GM08714 (cell line): ENCODE measurements around the gene DIS3L2.
"Not testable (repeated sequence)": the region's sequence is repeated elsewhere in the genome, so short reads cannot be mapped to it uniquely, and the experiment has no call there.

Source experiments
- H3K4me3 ChIP-seq: fragments of 200-500 bp; sonication (Bioruptor generic); 2 replicates; pipeline ENCODE4 v1.5.1; 2014; ENCODE audit warnings: mild to moderate bottlenecking, low read length, inconsistent platforms
- ZNF274 ChIP-seq: IDR thresholded peaks from 2 replicates; pipeline ENCODE4 v1.6.1; 2012; ENCODE audit warnings: mild to moderate bottlenecking, low read depth, low read length

Gene DIS3L2

DNA sequence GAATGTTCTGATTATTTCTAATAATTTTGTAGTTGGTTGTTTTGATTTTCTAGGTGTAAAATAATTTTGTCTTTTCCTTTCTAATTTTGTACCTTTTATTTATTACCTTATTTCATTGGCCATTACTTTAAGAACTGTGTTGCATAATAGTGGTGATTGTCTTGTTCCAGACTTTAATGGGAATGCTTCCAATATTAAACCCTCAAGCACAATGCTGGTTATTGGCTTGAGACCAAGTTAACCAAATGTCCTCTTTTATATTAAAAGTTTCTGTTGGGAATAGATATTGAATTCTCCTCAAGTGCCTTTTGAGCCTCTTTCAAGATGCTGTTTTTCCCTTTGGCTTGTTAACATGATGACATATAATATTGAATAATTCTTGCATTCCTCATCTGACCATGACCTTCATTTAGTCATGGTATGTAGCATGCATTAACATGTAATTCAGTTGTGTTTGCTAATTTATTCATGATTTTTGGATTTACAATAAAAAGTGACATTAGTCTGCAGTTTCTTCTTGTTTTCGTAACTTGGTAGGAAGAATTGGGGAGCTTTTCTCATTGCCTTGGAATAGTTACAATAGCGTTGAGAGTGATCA lies 141.7 kb downstream of the DIS3L2 start:
- no peak for TF ChIP-seq ZNF274
- no peak overlapping the region for H3K4me3 ChIP-seq

DNA sequence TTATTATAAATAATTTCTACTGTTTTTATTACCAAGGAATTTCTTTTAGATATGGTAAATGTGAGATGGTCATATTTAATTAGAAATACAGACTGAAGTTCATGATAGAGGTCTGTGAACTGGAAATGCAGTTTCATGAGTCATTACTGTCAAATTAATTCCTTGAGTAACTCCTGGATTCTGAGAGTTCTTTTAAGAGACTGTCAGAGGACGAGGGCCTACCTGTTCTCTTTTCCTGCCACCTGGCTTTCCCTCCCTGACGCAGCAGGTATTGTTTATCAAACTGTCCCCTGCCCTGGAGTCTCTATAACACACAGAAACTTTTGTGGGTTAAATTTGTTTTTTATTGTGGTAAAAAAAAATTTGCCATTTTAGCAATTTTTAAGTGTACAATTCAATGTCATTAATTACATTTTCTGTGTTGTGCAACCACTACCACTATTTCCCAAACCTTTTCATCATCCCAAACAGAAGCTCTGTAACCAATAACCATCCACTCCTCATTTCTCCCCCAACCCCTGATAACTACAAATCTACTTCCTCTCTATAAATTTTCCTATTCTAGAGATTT lies 142.6 kb downstream of the DIS3L2 start:
- TF ChIP-seq ZNF274 = no peak
- H3K4me3 ChIP-seq = no peak overlapping the region

DNA sequence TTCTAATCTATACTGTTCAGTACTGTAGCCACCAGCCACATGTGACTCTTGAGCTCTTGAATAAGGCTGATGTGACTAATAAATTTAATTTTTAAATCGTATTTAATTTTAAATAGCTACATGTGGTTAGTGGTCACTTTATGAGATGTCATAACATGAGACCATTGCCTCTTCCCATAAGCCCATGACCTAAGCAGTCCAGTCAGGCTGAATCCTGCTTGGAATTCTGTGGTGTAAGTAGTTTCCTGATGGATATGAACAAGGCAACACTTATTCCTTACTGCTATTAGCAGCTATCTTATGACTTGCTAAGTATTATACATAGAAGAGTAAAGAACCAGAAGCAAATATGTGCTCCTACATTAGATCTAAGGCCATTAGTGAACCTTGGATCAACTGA lies 150.0 kb downstream of the DIS3L2 start:
- H3K4me3 ChIP-seq = no peak overlapping the region
- no peak for TF ChIP-seq ZNF274

DNA sequence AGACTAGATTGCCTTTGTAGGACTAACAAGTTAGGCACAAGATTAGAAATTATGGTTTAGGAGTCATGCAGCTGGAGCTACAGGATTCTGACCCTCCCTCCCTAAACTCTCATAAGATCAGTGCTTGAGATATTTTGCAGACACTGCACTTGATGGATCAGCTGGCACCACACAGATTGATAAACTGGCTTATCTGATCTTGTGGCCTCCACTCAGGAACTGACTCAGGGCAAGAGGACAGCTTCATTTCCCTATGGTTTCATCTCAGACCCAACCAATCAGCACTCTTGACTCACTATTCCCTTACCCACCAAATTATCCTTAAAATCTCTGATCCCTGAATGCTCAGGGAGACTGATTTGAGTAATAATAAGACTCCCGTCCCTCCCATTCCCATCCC lies 152.3 kb downstream of the DIS3L2 start:
- no peak overlapping the region for H3K4me3 ChIP-seq
- TF ChIP-seq ZNF274 = no peak

DNA sequence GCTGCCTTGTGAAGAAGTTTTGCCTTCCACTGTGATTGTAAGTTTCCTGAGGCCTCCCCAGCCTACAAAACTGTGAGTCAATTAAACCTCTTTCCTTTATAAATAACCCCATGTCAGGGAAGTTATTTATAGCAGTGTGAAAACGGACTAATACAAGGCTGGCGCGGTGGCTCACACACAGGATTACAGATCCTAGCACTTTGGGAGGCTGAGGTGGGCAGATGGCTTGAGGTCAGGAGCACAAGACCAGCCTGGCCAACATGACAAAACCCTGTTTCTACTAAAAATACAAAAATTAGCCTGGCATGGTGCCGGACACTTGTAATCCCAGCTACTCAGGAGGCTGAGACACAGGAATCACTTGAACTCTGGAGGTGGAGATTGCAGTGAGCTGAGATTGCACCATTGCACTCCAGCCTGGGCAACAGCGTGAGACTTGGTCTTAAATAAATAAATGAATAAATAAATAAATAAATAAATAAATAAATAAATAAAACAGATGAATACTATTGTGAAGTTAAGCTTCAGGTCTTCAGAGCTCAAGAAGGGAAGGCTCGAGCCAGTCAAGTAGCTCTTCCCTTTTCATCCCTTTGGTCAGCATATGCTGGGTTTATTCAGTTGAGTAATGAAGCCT lies 154.3 kb downstream of the DIS3L2 start:
- H3K4me3 ChIP-seq = not testable (repeated sequence)

DNA sequence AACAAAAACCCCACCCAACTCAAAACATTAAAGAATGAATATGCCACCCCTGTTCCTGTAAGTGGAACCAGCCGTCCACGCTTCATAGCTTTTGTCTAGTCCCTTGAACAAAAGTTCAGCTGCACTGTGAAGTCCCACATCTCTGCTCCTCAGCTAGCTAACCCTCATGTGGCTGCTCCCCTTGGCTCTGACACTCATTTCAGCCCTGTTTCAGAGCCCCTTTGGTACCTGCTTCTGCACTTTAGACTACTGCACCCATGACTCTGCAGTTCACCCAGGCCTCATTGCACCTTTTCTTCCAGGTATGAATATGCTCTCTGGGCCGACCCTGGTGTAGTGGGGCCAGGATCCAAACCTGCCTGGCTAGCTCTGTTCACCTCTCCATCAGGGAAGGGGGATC lies 155.3 kb downstream of the DIS3L2 start:
- TF ChIP-seq ZNF274 = no peak
- no peak overlapping the region for H3K4me3 ChIP-seq

DNA sequence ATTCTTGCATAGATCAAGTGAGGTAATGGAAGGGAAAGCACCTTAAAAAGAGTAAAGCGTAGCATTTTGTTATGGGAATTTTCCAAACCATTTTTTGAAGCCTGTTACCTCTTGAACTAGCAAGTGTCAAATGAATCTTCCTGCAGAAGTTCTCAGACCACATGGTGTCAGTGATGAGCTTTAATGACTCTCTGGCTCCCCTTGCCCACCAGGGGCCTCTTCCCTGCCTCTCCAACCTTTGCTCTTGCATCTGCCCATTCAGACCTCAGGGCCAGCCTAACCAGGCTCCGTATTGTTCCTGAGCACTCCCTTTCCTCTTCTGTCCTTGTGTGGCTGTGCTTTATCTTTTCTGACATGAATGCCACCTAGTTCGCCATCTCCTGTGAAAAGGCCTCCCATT lies 155.9 kb downstream of the DIS3L2 start:
- no peak for TF ChIP-seq ZNF274
- H3K4me3 ChIP-seq = no peak overlapping the region

DNA sequence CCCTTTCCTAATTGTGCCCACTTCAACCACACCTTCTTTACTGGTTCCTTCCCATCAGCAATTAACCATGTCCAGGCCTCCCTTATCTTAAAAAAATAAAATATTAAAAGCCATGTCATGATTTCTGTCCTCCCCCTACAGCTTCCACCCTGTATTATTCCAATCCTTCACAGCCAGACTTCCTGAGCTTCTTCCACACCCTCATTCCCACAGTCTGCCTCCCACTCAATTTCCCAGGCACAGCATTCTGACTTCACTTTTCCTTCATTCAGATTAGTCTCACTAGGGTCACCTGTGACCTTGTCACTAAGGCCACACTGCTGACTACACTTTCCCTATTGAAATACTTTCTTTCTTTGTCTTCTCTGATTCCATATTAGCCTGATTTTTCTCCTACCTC lies 159.4 kb downstream of the DIS3L2 start:
- no peak overlapping the region for H3K4me3 ChIP-seq
- TF ChIP-seq ZNF274 = no peak

DNA sequence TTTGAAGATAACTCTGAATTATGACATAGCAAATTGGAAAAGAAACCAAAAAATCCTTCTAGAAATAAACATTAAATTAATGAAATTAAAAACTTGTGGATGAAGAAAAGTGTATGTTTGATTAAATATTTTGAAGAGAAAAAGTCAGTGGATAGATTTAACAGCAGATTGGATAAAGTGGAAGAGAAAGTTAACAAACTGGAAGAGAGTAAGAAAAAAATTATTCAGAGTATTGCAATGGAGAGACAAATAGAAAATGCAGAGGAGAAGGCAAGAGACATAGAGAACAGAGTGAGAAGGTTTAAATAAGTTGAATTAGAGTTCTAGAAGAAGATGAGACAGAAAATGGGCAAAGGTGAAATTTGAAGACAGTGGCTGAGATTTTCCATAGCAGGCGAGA lies 162.8 kb downstream of the DIS3L2 start:
- no peak overlapping the region for H3K4me3 ChIP-seq
- TF ChIP-seq ZNF274 = no peak

DNA sequence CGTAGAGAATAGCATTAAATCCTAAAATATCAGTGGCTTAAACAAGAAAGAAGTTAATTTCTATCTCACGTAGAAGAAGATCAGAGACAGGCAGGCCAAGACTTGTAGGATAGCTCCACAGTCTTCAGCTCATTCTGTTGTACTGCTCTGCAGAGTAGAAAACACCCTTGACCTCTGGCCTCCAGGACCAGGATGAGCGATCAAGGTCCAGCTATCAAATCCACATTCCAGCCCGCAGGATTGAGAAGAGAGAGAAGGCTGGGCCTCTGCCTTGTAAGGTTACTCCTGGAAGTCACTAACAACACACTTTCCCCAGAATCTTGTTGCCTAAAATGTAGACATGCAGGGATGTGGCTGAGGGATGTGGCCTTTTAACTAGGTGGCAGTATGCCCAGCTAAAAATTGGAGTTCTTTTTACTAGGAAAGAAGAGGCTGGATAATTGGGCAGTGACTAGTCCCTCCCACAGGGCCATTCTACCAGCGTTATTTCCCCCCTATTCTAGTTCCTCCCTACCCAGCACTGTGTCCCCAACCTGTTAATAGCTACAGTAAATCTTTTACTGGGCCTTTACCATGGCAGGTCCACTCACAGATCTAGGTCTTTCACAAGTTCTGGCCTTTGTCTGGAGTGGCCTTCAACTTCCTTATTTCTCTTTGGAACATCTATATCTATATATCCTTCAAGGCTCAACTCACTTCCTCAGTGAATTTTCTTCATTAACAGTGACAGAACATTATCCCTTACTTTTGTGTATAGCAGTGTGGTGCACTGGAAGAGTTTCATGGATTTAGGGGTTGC lies 165.0 kb downstream of the DIS3L2 start:
- TF ChIP-seq ZNF274 = no peak

DNA sequence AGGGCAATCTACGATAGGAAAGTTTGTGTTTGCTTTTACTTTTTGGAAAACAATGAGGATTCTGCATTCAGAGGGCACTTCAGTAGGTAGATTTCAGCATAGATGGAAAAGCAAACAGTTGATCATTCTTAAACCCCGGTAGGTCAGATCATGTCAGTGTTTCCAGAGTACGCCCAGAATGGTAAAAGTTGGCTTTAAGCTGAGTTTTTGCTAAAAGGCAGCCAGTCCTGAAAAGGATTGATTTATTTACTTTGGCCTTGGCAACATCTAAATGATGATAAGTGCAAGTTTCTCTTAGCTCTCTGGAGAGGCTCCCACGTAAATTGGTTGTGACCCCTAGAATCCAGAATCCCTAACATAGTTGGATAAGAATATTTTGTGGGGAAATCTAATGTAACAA lies 168.0 kb downstream of the DIS3L2 start:
- no peak for TF ChIP-seq ZNF274
- no peak overlapping the region for H3K4me3 ChIP-seq

More for the DNA sequence above, 165.0 kb downstream of the DIS3L2 start:
- H3K4me3 ChIP-seq = no peak overlapping the region

DNA sequence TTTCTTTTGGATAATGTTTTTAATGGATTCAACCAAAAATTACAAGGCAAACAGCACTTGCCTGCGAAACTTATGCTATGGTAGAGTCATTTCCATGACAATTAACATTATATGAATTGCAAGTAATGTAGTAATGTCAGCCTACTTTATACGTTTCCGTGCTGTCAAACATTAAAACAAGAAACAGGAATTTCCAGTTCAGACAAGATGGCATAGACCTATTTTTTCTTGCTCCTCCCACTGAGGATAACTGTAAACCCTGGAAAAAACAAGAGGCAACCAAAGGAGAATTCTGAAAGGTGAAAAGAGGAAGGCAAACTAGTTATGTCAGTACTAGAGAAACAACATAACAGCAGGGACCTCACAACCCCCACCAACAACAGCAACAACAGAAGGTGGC lies 170.7 kb downstream of the DIS3L2 start:
- no peak for TF ChIP-seq ZNF274
- no peak overlapping the region for H3K4me3 ChIP-seq

DNA sequence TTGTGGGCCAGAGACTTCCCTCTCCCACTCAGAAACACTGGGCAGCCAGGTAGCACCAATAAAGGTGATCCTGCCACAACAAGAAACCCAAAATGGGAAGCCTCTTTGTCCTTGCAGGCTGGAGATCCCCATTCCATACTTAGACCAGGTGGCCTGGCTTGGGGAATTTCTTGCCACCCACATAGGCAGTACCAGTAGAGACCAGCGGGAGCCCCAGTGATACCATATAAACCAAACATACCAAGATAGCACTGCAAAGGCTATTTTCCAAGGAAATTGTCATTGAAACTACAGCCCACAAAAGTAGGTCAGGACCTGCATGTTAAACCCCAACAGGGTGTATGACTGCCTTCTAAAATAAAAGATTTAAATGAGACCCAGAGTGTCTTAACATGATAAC lies 171.6 kb downstream of the DIS3L2 start:
- TF ChIP-seq ZNF274 = no peak
- no peak overlapping the region for H3K4me3 ChIP-seq

DNA sequence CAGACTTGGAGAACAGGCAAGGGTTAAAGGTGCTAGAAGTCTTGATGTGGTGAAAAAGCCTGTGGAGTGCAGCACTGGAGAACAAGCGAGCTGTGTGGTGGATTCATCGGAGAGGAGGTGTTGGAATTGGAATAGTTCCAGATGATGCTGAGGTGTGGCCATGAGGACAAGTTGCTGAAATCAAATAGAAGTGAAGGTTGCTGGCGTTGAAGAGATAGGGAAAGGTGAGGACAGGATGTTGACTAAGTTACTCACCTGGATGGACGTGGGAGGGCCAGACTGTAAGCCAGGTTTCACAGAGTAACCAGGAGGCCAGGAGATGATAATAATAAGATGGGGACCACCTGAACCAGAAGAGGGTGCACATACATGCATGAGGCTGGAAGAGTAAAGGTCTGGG lies 173.4 kb downstream of the DIS3L2 start:
- no peak for TF ChIP-seq ZNF274
- no peak overlapping the region for H3K4me3 ChIP-seq

DNA sequence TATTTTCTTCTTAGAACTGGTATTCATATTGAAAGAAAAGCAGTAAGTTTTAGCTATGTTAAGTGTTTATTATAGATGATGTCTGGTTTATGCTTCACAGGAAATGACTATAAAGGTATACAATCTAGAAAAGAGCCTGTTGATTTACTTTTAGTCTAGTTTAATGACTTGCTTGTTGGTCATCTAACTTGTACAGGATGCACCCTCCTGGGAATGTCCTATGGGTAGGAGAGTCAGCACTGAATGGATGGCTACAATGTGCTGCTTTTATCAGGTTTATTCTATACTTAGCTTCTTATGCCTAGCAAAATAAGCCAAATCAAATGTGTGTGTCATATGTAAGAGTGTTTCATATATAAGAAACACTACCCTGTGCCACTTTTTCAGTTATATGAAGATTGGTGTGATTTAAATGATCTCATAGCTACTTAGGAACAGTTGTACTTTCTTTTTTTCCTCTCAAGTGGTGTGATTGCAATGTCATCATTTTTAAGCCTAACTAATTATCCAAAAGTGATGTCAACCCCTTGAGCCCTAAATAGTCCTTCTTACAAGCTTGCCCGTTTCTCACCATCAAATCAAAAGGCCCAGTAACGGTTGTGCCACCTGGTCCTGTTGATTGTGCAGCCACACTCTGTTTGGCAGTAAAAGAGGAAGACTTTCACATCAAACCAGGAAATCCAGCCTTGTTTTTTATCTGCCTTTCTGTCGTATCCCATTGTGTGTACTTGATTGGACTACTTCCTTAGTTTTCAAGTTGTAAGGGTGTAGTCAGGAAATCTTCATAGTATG lies 176.0 kb downstream of the DIS3L2 start:
- H3K4me3 ChIP-seq = no peak overlapping the region
- TF ChIP-seq ZNF274 = no peak
